GM19238 (cell line): Measurements from ENCODE around the gene STRIP1.
"Not testable (repeated sequence)": the region's sequence is repeated elsewhere in the genome, so short reads cannot be mapped to it uniquely, and the experiment has no call there.

Experiments used
- DNase-seq: peaks from one replicate; pipeline ENCODE4 v3.0.0; 2011; ENCODE audit warnings: low spot score; ENCODE audit not compliant: insufficient read length

STRIP1 gene

DNA sequence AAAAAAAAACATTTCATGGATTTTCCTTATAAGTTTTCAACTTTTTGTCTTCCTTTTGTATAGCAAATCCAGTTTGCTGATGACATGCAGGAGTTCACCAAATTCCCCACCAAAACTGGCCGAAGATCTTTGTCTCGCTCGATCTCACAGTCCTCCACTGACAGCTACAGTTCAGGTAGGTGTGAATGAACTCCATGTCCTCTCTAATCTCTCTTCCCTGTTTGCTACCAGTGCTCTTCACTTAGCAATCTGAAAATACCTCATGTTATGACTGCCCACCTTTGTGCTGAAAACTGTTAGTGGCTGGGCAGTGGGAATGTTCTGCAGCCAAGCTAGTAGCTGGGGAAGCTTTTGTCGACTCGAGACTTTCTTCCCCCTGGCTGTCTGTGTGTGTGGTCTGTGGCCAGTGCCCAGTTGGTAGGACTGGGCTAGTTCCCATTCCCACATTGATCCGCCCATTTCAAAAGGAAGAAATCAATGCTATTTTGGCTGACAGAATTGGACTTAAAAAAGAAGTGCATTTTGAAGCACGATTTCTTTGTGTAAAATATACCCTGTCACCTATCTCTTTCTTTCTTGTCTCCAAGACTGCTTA lies 25.4 kb upstream of the STRIP1 start:
- no peak for DNase-seq

DNA sequence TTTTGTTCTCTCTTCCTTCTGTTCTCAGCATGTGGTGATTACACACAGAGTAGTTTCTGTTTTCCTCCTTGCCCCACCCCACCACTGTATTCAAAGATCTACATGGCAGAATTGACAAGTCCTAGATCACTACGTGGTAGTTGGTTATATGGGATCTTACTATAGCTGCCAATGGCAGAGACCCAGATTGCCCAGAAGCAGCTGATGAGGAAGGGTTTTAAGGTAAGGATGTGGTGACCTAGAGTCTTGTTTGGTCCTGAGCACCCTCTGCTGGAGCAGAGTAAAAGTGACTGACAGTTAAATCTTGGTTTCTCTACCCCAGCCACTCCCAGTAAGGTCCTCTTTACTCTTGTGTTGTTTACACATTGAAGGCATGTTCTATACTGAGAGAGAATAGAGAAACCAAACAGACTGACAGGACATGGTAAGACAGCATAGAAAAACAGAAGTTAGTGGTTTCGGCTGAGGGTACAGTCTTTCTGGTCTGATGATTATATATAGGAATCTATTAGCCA lies 22.8 kb upstream of the STRIP1 start:
- DNase-seq = peak; percentile 70

DNA sequence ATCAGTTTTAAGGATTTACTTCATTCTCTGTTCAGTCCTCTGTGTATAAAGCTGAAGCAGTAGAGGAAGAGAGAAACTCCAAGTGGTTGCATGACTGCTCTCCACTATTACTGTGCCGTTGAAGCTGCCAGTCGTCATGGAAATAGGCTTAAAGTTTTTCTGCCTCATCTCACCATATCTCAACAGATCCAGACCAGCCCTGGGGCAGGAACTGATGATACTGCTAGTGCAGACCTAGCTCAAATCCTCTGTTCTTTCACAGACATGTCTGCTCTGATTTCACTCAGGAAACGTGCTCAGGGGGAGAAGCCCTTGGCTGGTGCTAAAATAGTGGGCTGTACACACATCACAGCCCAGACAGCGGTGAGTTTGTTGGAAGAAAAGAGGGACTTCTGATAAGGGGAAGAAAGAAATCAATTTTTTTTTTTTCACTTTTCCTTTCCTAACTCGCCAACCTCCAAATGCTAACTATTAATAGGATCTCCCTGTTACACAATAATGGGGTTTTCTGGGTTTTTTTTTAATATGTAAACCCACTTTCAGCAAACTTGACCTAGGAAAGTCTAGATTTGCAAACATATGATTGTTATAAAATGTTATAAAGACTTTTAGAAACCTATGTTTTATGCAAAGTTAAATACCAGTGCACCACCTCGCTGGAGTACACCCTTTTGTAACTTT lies 22.2 kb upstream of the STRIP1 start:
- peak; percentile 33 for DNase-seq

DNA sequence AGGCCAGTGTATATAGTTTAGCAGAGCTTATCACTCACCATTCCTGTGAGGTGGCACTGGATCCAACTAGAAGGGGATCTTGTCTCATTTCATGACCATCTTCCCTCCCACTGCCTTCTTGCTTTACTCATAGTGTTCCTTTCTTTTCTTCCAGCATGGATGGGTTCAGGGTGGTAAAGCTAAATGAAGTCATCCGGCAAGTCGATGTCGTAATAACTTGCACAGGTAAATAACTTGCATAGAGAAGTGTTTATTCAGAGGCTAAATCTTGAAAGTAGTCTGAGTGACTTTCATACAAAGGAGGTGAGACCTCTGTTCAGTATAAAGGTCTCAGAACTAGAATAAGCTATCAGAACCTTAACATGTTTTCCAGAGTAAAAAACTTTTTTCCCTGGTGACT lies 16.6 kb upstream of the STRIP1 start:
- DNase-seq = no peak

DNA sequence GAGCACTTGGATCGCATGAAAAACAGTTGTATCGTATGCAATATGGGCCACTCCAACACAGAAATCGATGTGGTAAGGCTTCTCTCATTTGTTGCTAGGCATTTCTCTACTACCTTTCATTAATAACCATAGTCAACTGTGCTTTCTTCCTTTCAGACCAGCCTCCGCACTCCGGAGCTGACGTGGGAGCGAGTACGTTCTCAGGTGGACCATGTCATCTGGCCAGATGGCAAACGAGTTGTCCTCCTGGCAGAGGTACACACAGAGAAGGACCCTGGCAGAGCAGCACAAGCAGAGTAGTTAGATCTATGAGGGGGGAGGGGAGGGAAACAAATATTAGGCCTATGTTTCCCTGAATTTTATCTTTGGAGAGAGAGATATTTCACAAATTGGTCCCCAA lies 16.0 kb upstream of the STRIP1 start:
- DNase-seq = no peak

DNA sequence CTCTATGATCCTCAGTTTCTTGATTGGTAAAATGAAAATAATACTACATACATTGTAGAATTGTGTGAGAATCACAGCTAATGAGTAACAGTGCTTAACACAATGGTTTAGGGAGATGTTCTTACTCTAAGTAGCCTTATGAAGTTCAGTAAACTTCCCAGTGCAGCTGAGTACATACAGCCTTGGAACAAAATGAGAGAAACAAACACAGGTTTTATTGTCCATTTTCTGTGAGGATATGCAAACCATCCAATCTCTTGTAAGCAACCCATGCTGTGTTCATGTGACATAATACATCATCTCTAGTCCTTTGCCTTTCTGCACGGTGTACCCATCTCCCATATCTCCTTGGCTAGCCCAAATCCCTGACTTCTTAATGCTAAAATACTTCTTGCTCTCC lies 14.7 kb upstream of the STRIP1 start:
- DNase-seq = no peak

DNA sequence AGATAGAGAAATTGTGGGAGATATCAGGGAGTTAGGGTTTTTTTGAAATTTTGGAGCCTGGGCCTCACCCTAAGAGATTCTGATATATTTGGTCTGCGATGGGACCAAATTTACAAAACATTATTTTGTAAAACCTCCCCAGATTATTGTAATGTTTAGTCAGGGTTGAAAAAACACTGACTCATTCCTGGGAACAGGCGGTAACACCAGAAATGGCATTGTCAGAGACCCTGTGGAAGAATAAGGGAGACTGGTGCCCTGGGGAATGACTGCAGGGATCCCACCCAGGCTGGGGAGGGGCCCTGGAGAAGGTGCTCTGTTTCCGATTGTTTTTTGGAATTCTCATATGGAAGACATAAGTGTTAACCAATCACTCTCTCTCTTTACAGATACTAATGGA lies 13.1 kb upstream of the STRIP1 start:
- no peak for DNase-seq

DNA sequence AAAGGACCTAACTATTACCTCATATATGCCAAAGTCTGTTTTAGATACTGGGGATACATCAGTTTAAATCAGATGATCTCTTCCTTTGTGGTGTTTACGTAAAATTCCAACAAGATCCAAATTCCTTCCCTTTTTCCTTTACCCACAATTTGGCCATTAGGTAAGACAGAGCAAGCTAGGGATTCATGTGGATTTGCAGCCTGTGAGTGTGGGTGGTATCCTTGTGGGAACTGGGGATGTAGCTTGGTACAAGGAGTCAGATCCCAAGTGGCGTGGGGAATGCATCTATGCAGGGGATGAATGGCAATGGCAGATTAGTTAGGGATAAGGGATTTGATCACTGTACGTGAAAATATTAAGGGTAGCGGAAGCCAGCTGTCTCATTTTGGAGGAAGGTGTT lies 9.8 kb upstream of the STRIP1 start:
- DNase-seq = no peak

DNA sequence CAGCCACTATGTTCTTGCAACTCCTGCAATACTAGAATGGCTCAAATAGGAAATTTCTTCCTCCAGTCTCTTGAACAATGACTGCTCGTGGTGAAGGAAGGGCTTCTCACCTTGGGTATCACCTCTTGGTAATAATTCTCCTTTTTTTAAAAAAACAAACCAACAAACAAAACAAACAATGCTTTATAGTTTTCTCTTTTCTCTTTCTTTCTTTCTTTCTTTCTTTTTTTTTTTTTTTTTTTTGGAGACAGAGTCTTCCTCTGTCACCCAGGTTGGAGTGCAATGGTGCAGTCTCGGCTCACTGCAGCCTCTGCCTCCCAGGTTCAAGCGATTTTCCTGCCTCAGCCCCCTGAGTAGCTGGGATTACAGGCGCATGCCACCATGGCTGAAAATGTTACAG lies 3.7 kb upstream of the STRIP1 start:
- DNase-seq = not testable (repeated sequence)

DNA sequence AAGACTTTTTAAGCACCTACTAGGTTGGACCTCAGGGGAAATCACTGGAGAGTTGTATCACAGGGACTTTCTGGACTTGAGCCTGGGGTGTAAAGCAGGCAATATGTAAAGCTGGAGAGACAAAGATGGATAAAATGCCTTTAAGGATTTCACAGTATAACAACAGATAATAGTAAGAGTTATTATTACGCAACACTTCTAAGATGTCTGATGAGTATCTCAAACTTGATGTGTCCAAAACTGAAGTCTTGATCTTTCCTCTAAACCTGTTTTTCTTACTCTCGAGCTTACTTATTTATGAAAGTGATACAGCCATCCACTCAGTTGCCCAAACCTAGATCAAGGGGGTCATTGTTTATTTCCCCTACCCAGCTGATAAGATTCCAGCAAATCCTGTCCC lies 2.1 kb upstream of the STRIP1 start:
- DNase-seq = no peak

DNA sequence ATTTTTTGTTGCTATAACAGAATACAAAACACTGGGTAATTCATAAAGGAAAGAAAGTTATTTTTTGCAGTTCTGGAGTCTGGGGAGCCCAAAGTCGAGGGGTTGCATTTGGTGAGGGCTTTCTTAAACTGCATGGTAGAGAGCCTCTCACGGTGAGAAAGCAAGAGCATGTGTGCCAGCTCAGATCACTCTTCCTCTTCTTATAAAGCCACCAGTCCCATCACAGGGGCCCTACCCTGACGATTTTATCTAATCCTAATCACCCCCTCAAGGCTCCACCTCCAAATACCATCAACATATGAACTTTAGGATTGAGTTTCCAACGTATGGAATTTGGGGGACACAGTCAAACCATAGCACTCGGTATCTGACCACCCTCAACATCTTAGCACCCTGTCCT lies 1.0 kb upstream of the STRIP1 start:
- DNase-seq = no peak

DNA sequence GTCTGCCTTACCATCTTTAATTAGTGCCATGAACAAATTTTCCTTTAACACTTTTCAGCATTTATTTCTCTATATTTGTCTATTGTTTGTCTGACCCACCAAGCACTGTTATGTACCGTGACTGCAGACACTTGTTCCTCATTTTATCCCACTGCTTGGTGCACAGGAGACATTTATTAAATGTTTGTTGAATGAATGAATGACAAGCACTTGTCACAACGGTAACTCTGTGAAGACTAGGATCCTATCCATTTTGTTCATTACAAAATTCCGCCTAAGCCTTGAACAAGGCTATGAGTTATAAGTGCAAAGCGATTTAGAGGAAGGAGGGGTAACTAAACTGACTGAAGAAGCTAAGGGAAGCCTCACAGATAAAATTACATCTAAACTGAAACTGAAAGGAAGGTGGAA lies 379 bp upstream of the STRIP1 start:
- no peak for DNase-seq

DNA sequence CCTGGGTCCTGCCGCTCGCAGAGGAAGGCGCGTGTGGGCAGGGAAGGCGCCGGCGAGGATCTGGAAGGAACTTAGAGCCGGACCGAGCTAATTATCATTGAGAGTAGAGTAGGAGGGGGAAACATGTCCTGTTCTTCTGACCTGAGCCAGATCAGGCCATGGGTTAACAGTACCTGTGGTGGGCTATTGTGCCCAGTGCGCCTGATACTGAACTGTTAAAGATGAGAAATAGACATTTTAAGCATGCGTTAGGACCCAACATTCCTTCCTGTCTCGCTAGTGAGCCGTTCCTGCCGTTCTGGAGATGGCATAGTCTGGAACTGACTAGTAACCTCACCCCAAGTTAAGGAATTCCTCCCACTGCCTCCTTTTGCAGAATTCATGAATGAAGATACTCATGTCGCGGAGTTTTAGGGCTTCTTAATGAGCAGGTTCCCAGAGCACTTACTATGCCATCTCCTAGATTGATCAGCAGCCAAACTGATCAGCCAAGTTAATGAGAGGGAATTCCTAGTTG lies 870 bp downstream of the STRIP1 start:
- no peak for DNase-seq

DNA sequence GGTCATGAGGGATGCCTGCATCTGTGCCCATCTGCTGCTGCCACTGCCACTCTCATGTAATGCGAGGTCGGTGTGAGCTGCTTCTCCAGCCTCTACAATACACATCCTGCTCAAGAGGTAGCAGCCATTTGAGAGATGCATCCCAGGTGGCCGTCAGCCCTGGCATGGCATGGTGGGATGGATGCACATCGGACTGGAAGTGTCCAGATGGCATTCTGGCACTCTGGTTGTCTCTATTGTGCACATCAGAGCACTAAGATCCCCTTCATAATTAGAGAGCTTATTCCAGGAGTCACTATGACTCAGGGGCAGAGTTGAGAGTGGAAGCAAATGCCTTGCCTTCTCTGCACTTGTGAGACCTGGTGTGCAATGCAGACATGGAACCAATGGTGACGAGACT lies 3.8 kb downstream of the STRIP1 start:
- DNase-seq = no peak

DNA sequence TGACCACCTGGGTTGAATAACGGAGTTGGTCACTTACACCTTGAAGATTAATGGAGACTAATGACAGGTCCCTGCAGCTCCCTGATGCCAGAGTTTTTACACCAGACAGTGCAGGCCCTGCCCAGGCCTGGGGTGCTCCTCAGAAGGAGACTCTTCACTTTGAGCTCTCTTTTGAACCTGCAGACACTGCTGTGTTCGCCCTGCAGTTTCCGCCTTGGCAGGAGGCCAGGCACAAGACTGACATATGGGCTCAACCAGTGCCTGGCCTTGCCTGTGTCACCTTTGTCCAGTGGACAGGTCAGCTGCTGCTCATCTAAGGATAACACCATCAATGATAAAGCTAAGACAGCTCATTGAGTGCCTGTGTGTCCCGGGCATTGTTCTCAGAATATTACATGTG lies 5.2 kb downstream of the STRIP1 start:
- no peak for DNase-seq

DNA sequence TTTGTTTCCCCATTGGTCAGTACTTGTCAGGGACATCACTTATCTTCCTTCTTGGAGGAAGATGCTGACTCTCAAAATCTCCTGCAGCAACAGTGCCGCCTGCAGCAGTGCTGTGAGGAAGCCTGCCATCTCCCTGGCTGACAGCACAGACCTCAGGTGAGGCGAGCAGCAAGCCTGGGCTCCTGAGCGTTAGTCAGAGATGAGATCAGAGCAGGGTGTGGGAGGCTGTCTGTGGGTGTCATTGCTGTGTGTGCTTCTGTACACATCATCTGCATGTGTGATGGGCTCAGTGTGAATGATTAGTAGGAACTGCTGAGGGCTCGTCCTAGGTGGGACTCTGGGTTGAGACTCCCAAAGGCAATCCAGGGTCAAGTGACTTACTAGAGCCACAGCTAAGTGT lies 6.1 kb downstream of the STRIP1 start:
- DNase-seq = no peak

DNA sequence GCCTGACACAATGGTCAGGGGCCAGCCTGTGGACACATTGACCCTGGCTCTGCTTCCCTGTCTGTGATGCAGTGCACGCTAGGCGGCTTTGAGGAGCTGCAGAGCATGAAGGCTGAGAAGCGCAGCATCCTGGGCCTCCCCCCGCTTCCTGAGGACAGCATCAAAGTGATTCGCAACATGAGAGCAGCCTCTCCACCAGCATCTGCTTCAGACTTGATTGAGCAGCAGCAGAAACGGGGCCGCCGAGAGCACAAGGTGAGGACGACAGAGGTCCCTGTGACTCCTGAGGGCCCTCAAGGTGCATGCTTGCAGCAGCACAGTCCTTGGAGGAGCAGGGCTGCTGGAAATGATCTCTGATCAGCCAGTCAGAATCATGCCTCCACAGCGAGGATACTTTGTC lies 8.6 kb downstream of the STRIP1 start:
- DNase-seq = no peak

DNA sequence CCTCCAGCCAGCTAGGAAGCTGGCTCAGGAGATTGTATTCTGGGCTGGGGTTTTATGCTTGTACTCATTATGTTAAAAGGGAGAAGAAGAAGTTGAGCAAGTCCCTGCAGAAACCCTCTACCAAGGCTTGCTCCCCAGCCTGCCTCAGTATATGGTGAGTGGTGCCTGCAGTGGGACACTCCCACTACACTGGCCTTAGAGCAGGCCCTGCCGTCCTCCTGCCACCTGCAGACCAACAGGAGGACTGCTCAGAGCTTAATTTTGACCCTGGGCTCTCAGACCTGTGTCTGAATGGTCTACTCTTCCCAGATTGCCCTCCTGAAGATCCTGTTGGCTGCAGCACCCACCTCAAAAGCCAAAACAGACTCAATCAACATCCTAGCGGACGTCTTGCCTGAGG lies 13.0 kb downstream of the STRIP1 start:
- DNase-seq = no peak

DNA sequence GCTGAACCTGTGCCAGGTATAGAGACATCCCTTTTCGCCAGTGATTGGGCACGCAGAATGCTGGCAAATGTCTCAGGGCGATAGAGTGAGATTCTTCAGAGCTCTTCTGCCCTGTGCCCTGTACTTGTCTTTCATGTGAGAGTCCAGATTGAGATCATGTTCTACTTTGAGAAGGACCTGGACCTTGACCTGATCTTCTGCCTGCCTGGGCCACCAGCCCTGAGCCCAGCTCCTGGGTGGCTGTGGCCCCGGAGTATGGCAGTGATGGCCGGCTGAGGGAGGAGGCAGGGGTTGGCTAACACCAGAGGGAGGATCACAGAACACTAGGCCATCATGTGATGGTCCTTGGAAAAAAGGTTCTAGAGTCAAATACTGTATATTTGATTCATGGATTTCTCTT lies 13.8 kb downstream of the STRIP1 start:
- DNase-seq = no peak

DNA sequence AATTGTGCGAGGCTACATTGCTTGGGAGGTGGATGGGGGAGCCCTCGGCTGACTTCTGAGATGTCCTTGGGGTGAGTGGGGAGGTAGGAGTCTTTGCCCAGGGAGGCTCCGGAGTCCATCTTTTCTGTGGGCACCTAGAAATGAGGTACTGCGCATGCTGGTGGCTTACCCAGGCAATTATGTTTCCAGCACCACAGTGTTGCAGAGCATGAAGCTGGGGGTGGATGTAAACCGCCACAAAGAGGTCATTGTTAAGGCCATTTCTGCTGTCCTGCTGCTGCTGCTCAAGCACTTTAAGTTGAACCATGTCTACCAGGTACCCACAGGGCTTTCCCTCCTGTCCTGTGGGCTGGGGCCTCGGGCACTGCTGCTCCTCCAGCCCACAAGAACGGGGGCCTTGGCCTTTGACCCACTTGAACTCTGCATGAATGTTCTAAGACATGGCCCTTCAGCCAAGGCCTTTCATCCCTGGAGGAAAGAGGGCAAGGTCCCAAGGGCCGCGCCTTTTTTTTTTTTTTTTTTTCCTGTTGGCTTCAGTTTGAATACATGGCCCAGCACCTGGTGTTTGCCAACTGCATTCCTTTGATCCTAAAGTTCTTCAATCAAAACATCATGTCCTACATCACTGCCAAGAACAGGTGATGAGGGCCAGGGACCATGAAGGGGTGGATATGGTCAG lies 14.6 kb downstream of the STRIP1 start:
- DNase-seq = no peak

DNA sequence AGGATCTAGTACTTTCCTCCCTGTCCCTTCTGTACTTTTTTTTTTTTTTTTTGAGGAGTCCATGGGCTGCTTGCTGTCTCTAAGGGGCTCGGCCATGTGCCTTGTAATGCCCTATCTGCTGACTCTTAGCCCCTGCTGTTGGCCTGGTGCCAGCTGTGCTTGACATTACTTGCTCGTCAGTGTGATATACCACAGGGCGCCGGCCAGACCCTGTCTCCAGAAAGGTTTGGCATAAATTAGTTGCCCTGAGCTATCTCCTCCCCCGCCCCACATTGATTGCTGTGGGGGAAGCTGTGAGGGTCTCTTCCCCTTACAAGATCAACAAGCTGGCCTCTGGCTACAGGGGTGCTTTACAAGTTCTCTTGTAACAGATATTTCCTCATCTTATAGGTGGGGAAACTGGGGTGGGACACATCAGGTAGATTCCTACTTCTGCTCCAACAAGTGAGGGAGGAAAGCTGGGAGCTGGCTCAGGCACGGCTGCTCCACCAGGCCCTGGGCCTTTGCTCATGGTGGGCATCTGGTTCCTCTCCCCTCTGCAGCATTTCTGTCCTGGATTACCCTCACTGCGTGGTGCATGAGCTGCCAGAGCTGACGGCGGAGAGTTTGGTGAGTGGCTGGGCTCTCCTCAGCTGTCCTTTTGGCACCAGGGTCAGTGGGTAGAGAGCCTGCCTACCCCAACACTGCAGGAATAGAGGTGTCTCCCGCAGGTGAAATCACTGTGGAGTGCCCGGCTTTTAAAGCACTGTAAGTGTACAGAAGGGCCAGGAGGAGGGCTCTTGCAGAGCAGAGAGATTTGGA lies 15.6 kb downstream of the STRIP1 start:
- DNase-seq = no peak
